GM23338 (cell line): ENCODE data around the gene GUCY2F. TPM values are rescaled to one million over a fixed set of nuclear protein-coding genes. Genes with fewer than 3 reads are reported as not detected.

Source experiments
- ATAC-seq: fragments of 200-7000 bp; cut with Tn5 transposase; 3 replicates; pipeline ENCODE4 v1.9.1; 2020
- DNase-seq: peaks from one replicate; pipeline ENCODE4 v3.0.0-alpha.2; 2015; ENCODE audit warnings: low spot score
- H2AFZ ChIP-seq: fragments of 200-600 bp; sonication (generic); 2 replicates; pipeline ENCODE4 v1.8.0; 2016; ENCODE audit warnings: antibody characterized with exemption, mild to moderate bottlenecking, moderate library complexity
- H3F3A ChIP-seq: fragments of 200-600 bp; sonication (generic); replicated peaks from 2 replicates; pipeline ENCODE4 v1.8.0; 2017; ENCODE audit warnings: antibody characterized with exemption, mixed run types, low read depth
- H3K27ac ChIP-seq: fragments of 200-600 bp; sonication (generic); 2 replicates; pipeline ENCODE4 v1.6.1; 2016; ENCODE audit warnings: low read depth
- H3K27me3 ChIP-seq: fragments of 200-600 bp; sonication (generic); 2 replicates; pipeline ENCODE4 v1.8.0; 2016; ENCODE audit warnings: mild to moderate bottlenecking, mixed run types, moderate library complexity; ENCODE audit not compliant: insufficient read depth
- H3K36me3 ChIP-seq: fragments of 200-600 bp; sonication (generic); 2 replicates; pipeline ENCODE4 v1.8.0; 2016; ENCODE audit warnings: mild to moderate bottlenecking; ENCODE audit not compliant: insufficient read depth
- H3K4me1 ChIP-seq: fragments of 200-600 bp; sonication (generic); 2 replicates; pipeline ENCODE4 v1.8.0; 2016; ENCODE audit warnings: mild to moderate bottlenecking, moderate library complexity; ENCODE audit not compliant: insufficient read depth
- H3K4me2 ChIP-seq: fragments of 200-600 bp; sonication (generic); 2 replicates; pipeline ENCODE4 v1.7.1; 2017; ENCODE audit warnings: mixed run types
- H3K4me3 ChIP-seq: fragments of 200-600 bp; sonication (generic); 2 replicates; pipeline ENCODE4 v1.6.1; 2016; ENCODE audit warnings: mixed run types
- H3K79me2 ChIP-seq: fragments of 200-600 bp; sonication (generic); replicated peaks from 2 replicates; pipeline ENCODE4 v1.8.0; 2017; ENCODE audit warnings: mild to moderate bottlenecking; ENCODE audit not compliant: insufficient read depth
- H3K9me2 ChIP-seq: fragments of 200-600 bp; sonication (generic); 2 replicates; pipeline ENCODE4 v1.8.0; 2017; ENCODE audit not compliant: insufficient read depth
- H4K20me1 ChIP-seq: fragments of 200-600 bp; sonication (generic); replicated peaks from 2 replicates; pipeline ENCODE4 v1.8.0; 2017; ENCODE audit warnings: mild to moderate bottlenecking; ENCODE audit not compliant: insufficient read depth
- H3K27ac Mint-ChIP-seq: 2 replicates; pipeline ENCODE4 v1.8.0; 2020; ENCODE audit warnings: inconsistent platforms, mild to moderate bottlenecking, moderate library complexity, mixed read lengths
- H3K27me3 Mint-ChIP-seq: 3 replicates; pipeline ENCODE4 v1.8.0; 2022; ENCODE audit warnings: low read depth, mild to moderate bottlenecking, moderate library complexity, mixed read lengths, inconsistent platforms; ENCODE audit not compliant: insufficient read depth, poor library complexity
- H3K36me3 Mint-ChIP-seq: 3 replicates; pipeline ENCODE4 v1.8.0; 2021; ENCODE audit warnings: low read depth, mild to moderate bottlenecking, inconsistent platforms, moderate library complexity, mixed read lengths
- H3K4me1 Mint-ChIP-seq: 3 replicates; pipeline ENCODE4 v1.8.0; 2020; ENCODE audit warnings: mild to moderate bottlenecking, inconsistent platforms, mixed read lengths
- H3K4me3 Mint-ChIP-seq: 3 replicates; pipeline ENCODE4 v1.8.0; 2021; ENCODE audit warnings: moderate library complexity, mild to moderate bottlenecking, inconsistent platforms, mixed read lengths
- H3K9me3 Mint-ChIP-seq: 3 replicates; pipeline ENCODE4 v1.8.0; 2020; ENCODE audit warnings: moderate library complexity, mild to moderate bottlenecking, inconsistent platforms, mixed read lengths
- CREB1 ChIP-seq: fragments of 250-450 bp; sonication (Bioruptor Pico); IDR thresholded peaks from 2 replicates; pipeline ENCODE4 v1.5.0; 2020; ENCODE audit warnings: low read depth, mild to moderate bottlenecking, moderate library complexity
- EZH2 ChIP-seq: fragments of 200-600 bp; sonication (generic); IDR thresholded peaks from one replicate; pipeline ENCODE4 v1.8.0; 2017; ENCODE audit warnings: antibody characterized with exemption, mild to moderate bottlenecking, low read depth; ENCODE audit not compliant: unreplicated experiment
- EZH2phosphoT487 ChIP-seq: fragments of 200-600 bp; sonication (generic); IDR thresholded peaks from one replicate; pipeline ENCODE4 v1.8.1; 2018; ENCODE audit warnings: antibody characterized with exemption; ENCODE audit not compliant: unreplicated experiment
- JUNB ChIP-seq: IDR thresholded peaks from one replicate; pipeline ENCODE4 v1.6.1; 2016; ENCODE audit warnings: antibody characterized with exemption; ENCODE audit not compliant: unreplicated experiment
- NANOG ChIP-seq: IDR thresholded peaks from 2 replicates; pipeline ENCODE4 v1.6.1; 2016; ENCODE audit warnings: antibody characterized with exemption, borderline replicate concordance
- POLR2AphosphoS5 ChIP-seq: IDR thresholded peaks from 2 replicates; pipeline ENCODE4 v1.6.1; 2016; ENCODE audit warnings: antibody characterized with exemption, low read depth
- STAT1 ChIP-seq: IDR thresholded peaks from one replicate; pipeline ENCODE4 v1.6.1; 2016; ENCODE audit warnings: antibody characterized with exemption; ENCODE audit not compliant: unreplicated experiment
- ZNF114 ChIP-seq: fragments of 250-450 bp; sonication (Bioruptor Pico); IDR thresholded peaks from 2 replicates; pipeline ENCODE4 v1.5.0; 2020; ENCODE audit warnings: mild to moderate bottlenecking, moderate library complexity
- ZNF331 ChIP-seq: fragments of 250-450 bp; sonication (Bioruptor Pico); IDR thresholded peaks from 2 replicates; pipeline ENCODE4 v1.5.0; 2020; ENCODE audit warnings: low read depth, mild to moderate bottlenecking, moderate library complexity
- polyA plus RNA-seq: library from polyadenylated mRNA; unstranded; fragments of >200 nt; fragmentation: Nextera tagmentation; extraction: Ambion mirVana; gene quantifications from 2 replicates; pipeline ENCODE4 v1.2.1, GENCODE V29; 2016
- total RNA-seq: library from RNA; depleted of rRNA; stranded (reverse); fragments of >200 nt; shearing (Covaris generic); gene quantifications from 2 replicates; pipeline ENCODE4 v1.2.3, GENCODE V29; 2014
- TF ChIP-seq, protein P1 (sequence below): IDR thresholded peaks from one replicate; pipeline ENCODE4 v1.6.1; 2018; ENCODE audit warnings: antibody characterized with exemption; ENCODE audit not compliant: unreplicated experiment
- TF ChIP-seq, protein P2 (sequence below): IDR thresholded peaks from 2 replicates; pipeline ENCODE4 v1.6.1; 2016; ENCODE audit warnings: antibody characterized with exemption
- TF ChIP-seq, protein P3 (sequence below), 2 experiments: fragments of 200-600 bp in 1 of 2; sonication (generic) in 1 of 2; conservative IDR thresholded peaks; 2 replicates each; pipeline versions ENCODE4 v1.5.1 to v1.6.1; 2016 to 2017; ENCODE audit warnings: antibody characterized with exemption in 2 of 2, low read depth in 2 of 2, mild to moderate bottlenecking in 2 of 2, moderate library complexity in 1 of 2
- TF ChIP-seq, protein P4 (sequence below): fragments of 250-450 bp; sonication (Bioruptor Pico); IDR thresholded peaks from 2 replicates; pipeline ENCODE4 v1.5.0; 2020; ENCODE audit warnings: mild to moderate bottlenecking, moderate library complexity

Gene GUCY2F
- total and polyA plus RNA-seq, 2 experiments from 2014 or later = 0.06 to 0.10 TPM

DNA sequence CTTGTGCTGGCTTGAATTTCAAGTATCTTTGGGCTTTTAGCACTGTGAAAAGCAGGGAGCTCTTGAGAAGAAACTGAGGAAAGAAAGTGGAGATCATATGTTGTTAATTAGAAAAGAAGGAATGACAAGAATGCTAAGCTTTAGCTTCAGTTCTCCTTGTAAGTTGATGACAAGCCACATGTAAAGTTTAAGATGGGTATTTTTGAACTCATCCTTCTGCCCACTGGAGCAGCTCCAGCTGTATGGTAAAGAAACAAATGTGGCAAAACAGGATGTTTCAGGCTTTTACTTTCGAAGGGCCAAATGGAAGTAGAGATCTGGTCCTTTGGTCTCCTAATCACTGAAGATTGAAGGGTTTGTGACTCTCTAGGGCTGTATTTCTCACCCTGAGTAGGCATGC is 137.8 kb downstream of the GUCY2F start:
- DNase-seq (no peak), ATAC-seq (no peak)
- Mint-ChIP-seq H3K9me3 (no peaks in the 10 kb centered on the region; the same call in 2 of the 3 replicates), H3K4me1 (no peaks in the 10 kb centered on the region), H3K4me3 (no peak overlapping the region), H3K27ac (no peak overlapping the region), H3K36me3 (no peaks in the 10 kb centered on the region), H3K27me3 (no peaks in the 10 kb centered on the region)
- H3K4me1 ChIP-seq = no peaks in the 10 kb centered on the region
- H3K27ac ChIP-seq = no peak overlapping the region
- no peaks in the 10 kb centered on the region for H3K36me3 ChIP-seq
- H3F3A ChIP-seq = no peaks in the 10 kb centered on the region
- no peak overlapping the region for H3K4me3 ChIP-seq
- no peaks in the 10 kb centered on the region for H4K20me1 ChIP-seq
- TF ChIP-seq EZH2phosphoT487 = no peak
- TF ChIP-seq CREB1 (CRISPR knock-in tag) = no peak
- no peak for TF ChIP-seq STAT1
- TF ChIP-seq JUNB = no peak
- TF ChIP-seq EZH2 = no peak
- TF ChIP-seq NANOG = no peak
- no peak for TF ChIP-seq ZNF114 (CRISPR knock-in tag)
- TF ChIP-seq, protein P1, sequence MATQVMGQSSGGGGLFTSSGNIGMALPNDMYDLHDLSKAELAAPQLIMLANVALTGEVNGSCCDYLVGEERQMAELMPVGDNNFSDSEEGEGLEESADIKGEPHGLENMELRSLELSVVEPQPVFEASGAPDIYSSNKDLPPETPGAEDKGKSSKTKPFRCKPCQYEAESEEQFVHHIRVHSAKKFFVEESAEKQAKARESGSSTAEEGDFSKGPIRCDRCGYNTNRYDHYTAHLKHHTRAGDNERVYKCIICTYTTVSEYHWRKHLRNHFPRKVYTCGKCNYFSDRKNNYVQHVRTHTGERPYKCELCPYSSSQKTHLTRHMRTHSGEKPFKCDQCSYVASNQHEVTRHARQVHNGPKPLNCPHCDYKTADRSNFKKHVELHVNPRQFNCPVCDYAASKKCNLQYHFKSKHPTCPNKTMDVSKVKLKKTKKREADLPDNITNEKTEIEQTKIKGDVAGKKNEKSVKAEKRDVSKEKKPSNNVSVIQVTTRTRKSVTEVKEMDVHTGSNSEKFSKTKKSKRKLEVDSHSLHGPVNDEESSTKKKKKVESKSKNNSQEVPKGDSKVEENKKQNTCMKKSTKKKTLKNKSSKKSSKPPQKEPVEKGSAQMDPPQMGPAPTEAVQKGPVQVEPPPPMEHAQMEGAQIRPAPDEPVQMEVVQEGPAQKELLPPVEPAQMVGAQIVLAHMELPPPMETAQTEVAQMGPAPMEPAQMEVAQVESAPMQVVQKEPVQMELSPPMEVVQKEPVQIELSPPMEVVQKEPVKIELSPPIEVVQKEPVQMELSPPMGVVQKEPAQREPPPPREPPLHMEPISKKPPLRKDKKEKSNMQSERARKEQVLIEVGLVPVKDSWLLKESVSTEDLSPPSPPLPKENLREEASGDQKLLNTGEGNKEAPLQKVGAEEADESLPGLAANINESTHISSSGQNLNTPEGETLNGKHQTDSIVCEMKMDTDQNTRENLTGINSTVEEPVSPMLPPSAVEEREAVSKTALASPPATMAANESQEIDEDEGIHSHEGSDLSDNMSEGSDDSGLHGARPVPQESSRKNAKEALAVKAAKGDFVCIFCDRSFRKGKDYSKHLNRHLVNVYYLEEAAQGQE = no peak
- TF ChIP-seq, protein P2, sequence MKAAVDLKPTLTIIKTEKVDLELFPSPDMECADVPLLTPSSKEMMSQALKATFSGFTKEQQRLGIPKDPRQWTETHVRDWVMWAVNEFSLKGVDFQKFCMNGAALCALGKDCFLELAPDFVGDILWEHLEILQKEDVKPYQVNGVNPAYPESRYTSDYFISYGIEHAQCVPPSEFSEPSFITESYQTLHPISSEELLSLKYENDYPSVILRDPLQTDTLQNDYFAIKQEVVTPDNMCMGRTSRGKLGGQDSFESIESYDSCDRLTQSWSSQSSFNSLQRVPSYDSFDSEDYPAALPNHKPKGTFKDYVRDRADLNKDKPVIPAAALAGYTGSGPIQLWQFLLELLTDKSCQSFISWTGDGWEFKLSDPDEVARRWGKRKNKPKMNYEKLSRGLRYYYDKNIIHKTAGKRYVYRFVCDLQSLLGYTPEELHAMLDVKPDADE = no peak
- no peak for TF ChIP-seq POLR2AphosphoS5
- TF ChIP-seq ZNF331 = no peak
- TF ChIP-seq, protein P3, sequence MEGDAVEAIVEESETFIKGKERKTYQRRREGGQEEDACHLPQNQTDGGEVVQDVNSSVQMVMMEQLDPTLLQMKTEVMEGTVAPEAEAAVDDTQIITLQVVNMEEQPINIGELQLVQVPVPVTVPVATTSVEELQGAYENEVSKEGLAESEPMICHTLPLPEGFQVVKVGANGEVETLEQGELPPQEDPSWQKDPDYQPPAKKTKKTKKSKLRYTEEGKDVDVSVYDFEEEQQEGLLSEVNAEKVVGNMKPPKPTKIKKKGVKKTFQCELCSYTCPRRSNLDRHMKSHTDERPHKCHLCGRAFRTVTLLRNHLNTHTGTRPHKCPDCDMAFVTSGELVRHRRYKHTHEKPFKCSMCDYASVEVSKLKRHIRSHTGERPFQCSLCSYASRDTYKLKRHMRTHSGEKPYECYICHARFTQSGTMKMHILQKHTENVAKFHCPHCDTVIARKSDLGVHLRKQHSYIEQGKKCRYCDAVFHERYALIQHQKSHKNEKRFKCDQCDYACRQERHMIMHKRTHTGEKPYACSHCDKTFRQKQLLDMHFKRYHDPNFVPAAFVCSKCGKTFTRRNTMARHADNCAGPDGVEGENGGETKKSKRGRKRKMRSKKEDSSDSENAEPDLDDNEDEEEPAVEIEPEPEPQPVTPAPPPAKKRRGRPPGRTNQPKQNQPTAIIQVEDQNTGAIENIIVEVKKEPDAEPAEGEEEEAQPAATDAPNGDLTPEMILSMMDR (conservative IDR thresholded peaks at IDR 0.05; ENCODE audit: low read depth in 2 of 2) = no peak
- TF ChIP-seq, protein P4, sequence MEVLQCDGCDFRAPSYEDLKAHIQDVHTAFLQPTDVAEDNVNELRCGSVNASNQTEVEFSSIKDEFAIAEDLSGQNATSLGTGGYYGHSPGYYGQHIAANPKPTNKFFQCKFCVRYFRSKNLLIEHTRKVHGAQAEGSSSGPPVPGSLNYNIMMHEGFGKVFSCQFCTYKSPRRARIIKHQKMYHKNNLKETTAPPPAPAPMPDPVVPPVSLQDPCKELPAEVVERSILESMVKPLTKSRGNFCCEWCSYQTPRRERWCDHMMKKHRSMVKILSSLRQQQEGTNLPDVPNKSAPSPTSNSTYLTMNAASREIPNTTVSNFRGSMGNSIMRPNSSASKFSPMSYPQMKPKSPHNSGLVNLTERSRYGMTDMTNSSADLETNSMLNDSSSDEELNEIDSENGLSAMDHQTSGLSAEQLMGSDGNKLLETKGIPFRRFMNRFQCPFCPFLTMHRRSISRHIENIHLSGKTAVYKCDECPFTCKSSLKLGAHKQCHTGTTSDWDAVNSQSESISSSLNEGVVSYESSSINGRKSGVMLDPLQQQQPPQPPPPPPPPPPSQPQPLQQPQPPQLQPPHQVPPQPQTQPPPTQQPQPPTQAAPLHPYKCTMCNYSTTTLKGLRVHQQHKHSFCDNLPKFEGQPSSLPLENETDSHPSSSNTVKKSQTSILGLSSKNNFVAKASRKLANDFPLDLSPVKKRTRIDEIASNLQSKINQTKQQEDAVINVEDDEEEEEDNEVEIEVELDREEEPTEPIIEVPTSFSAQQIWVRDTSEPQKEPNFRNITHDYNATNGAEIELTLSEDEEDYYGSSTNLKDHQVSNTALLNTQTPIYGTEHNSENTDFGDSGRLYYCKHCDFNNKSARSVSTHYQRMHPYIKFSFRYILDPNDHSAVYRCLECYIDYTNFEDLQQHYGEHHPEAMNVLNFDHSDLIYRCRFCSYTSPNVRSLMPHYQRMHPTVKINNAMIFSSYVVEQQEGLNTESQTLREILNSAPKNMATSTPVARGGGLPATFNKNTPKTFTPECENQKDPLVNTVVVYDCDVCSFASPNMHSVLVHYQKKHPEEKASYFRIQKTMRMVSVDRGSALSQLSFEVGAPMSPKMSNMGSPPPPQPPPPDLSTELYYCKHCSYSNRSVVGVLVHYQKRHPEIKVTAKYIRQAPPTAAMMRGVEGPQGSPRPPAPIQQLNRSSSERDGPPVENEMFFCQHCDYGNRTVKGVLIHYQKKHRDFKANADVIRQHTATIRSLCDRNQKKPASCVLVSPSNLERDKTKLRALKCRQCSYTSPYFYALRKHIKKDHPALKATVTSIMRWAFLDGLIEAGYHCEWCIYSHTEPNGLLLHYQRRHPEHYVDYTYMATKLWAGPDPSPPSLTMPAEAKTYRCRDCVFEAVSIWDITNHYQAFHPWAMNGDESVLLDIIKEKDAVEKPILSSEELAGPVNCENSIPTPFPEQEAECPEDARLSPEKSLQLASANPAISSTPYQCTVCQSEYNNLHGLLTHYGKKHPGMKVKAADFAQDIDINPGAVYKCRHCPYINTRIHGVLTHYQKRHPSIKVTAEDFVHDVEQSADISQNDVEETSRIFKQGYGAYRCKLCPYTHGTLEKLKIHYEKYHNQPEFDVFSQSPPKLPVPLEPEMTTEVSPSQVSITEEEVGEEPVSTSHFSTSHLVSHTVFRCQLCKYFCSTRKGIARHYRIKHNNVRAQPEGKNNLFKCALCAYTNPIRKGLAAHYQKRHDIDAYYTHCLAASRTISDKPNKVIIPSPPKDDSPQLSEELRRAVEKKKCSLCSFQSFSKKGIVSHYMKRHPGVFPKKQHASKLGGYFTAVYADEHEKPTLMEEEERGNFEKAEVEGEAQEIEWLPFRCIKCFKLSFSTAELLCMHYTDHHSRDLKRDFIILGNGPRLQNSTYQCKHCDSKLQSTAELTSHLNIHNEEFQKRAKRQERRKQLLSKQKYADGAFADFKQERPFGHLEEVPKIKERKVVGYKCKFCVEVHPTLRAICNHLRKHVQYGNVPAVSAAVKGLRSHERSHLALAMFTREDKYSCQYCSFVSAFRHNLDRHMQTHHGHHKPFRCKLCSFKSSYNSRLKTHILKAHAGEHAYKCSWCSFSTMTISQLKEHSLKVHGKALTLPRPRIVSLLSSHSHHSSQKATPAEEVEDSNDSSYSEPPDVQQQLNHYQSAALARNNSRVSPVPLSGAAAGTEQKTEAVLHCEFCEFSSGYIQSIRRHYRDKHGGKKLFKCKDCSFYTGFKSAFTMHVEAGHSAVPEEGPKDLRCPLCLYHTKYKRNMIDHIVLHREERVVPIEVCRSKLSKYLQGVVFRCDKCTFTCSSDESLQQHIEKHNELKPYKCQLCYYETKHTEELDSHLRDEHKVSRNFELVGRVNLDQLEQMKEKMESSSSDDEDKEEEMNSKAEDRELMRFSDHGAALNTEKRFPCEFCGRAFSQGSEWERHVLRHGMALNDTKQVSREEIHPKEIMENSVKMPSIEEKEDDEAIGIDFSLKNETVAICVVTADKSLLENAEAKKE (CRISPR knock-in tag) = no peak
- no peaks in the 10 kb centered on the region for H3K27me3 ChIP-seq
- H3K4me2 ChIP-seq = no peak overlapping the region
- no peak overlapping the region for H2AFZ ChIP-seq
- no peaks in the 10 kb centered on the region for H3K79me2 ChIP-seq
- H3K9me2 ChIP-seq = no peaks in the 10 kb centered on the region
